Pericardium fibroblast (primary cell): ENCODE data around the gene SNX2. TPM values are rescaled to one million over a fixed set of nuclear protein-coding genes. Genes with fewer than 3 reads are reported as not detected.

Experiments
- total RNA-seq: library from RNA; depleted of rRNA; stranded (reverse); fragments of >200 nt; gene quantifications from 2 replicates; pipeline ENCODE4 v1.2.3, GENCODE V29; 2015

Gene SNX2
- total RNA-seq: 61.9 and 74.6 TPM in 2 replicates

GRCh38 chr5:122774861-122775549 lies at the start of gene SNX2:
Gene SNX2, plus strand, starts transcription at chr5:122775080. Its CDS starts 24 bp downstream, at chr5:122775104.

GRCh38 chr5:122845229-122846050 lies 70.6 kb downstream of the SNX2 start, which contains the start of gene SNX24:
Gene SNX24, plus strand, starts transcription at chr5:122845613. Its CDS starts 21 bp downstream, at chr5:122845634.

Other genes with a start within 250 kb of the SNX2 start
- 13.1 and 21.9 TPM in 2 replicates for gene SNX24, start 70.5 kb downstream of the SNX2 start, total RNA-seq